Upper lobe of left lung (tissue), 6 donors: Measurements from ENCODE around the gene PLPP1. TPM values are rescaled to one million over a fixed set of nuclear protein-coding genes. Genes with fewer than 3 reads are reported as not detected.

ENCODE experiments used
- ATAC-seq, 2 donors: fragments of 200-7000 bp; cut with Tn5 transposase; one replicate each; pipeline ENCODE4 v1.9.1; 2022; ENCODE audit warnings: mild to moderate bottlenecking in 2 of 2, moderate library complexity in 2 of 2; ENCODE audit not compliant: low FRiP score in 2 of 2
- DNase-seq, 2 donors: peaks; one replicate each; pipeline ENCODE4 v3.0.0-alpha.2; 2019 to 2020
- H3K27ac ChIP-seq, 4 donors: fragments of 200-600 bp; sonication (generic); one replicate each; pipeline ENCODE4 v1.5.1; 2016 to 2019
- H3K27me3 ChIP-seq, 4 donors: fragments of 200-600 bp; sonication (generic); one replicate each; pipeline ENCODE4 v1.5.1; 2017 to 2019
- H3K36me3 ChIP-seq, 4 donors: fragments of 200-600 bp; sonication (generic); one replicate each; pipeline ENCODE4 v1.5.1; 2016 to 2019
- H3K4me1 ChIP-seq, 4 donors: fragments of 200-600 bp; sonication (generic); one replicate each; pipeline ENCODE4 v1.5.1; 2018 to 2019
- H3K4me3 ChIP-seq, 4 donors: fragments of 200-600 bp; sonication (generic); one replicate each; pipeline ENCODE4 v1.5.1; 2017 to 2019; ENCODE audit warnings: mild to moderate bottlenecking in 2 of 4, moderate library complexity in 1 of 4
- H3K9me3 ChIP-seq, 4 donors: fragments of 200-600 bp; sonication (generic); one replicate each; pipeline ENCODE4 v1.5.1; 2018 to 2019
- CTCF ChIP-seq, 6 experiments: fragments of 450-650 bp in 4 of 6; fragments of 200-600 bp in 2 of 6; sonication (generic) in 2 of 6; IDR thresholded peaks; one replicate each; pipeline ENCODE4 v1.5.1; 2016 to 2019; ENCODE audit warnings: antibody characterized with exemption in 6 of 6
- EP300 ChIP-seq, 4 donors: sonication (generic); formaldehyde crosslinking; IDR thresholded peaks; one replicate each; pipeline ENCODE4 v1.5.1; 2017; ENCODE audit warnings: antibody characterized with exemption in 4 of 4, control low read depth in 2 of 4
- POLR2A ChIP-seq, 4 donors: fragments of 450-650 bp; IDR thresholded peaks; one replicate each; pipeline ENCODE4 v1.5.1; 2016 to 2017; ENCODE audit warnings: antibody characterized with exemption in 4 of 4, mild to moderate bottlenecking in 2 of 4
- POLR2AphosphoS5 ChIP-seq, 2 donors: sonication (generic); formaldehyde crosslinking; IDR thresholded peaks; one replicate each; pipeline ENCODE4 v1.5.1; 2017; ENCODE audit warnings: antibody characterized with exemption in 2 of 2
- WGBS, 2 donors: methylation state at CpG; one replicate each; pipeline ENCODE4 v1.1.5; 2017 to 2018; 5-methylcytosine and 5-hydroxymethylcytosine counted together
- small RNA-seq, 4 donors: library from RNA; depleted of rRNA; stranded (forward); fragments of <200 nt; gene quantifications; one replicate each; pipeline ENCODE3, GENCODE V24; 2016
- total RNA-seq, 6 donors: library from RNA; depleted of rRNA in 4 of 6; stranded (reverse); fragments of >200 nt in 4 of 6; gene quantifications; one replicate each; pipeline versions ENCODE4 v1.1.0 to v1.2.1, GENCODE V29; 2016 to 2021
- donor health status: DM: no; HTN: no; CAD: no; lungs with moderate emphysema.
- donor health status: DM: no; HTN: yes; CAD: no; lungs with severe emphysema.

PLPP1 gene
- total RNA-seq, 6 donors from 2014 or later: 21.0 to 125 (median 65.6) TPM

GRCh38 chr5:55385227-55385626 lies 149.5 kb downstream of the PLPP1 start:
- Histone ChIP-seq H3K27me3 (no peaks in the 10 kb centered on the region), H3K27ac (no peak overlapping the region), H3K4me1 (no peaks in the 10 kb centered on the region), H3K4me3 (no peak overlapping the region), H3K36me3 (peaks cover 0 to 55% (median 6%) of the 10 kb centered on the region in 4 donors), H3K9me3 (peaks cover 5 to 13% (median 8%) of the 10 kb centered on the region in 4 donors)
- TF ChIP-seq CTCF (IDR thresholded peaks at IDR 0.05) (no peak), POLR2AphosphoS5 (IDR thresholded peaks at IDR 0.05) (no peak), POLR2A (IDR thresholded peaks at IDR 0.05) (no peak), EP300 (IDR thresholded peaks at IDR 0.05) (no peak)
- 100% methylated on average over 1 of the region's 1 CpG for WGBS, 2 donors
- ATAC-seq (no peak), DNase-seq (no peak)

- peaks cover 5 to 56% (median 11%) of the 10 kb centered on the region in 4 donors for H3K36me3 ChIP-seq
- DNase-seq (no peak), ATAC-seq (no peak)
- no peak overlapping the region for H3K4me3 ChIP-seq
- no peak for TF ChIP-seq POLR2AphosphoS5 (IDR thresholded peaks at IDR 0.05)
- TF ChIP-seq POLR2A (IDR thresholded peaks at IDR 0.05): no peak
- TF ChIP-seq EP300 (IDR thresholded peaks at IDR 0.05): no peak
- no peak for TF ChIP-seq CTCF (IDR thresholded peaks at IDR 0.05)
- H3K9me3 ChIP-seq: peaks cover 5 to 13% (median 8%) of the 10 kb centered on the region in 4 donors
- WGBS, 2 donors: 90 to 94% methylated on average over 2 of the region's 2 CpGs
- H3K27me3 ChIP-seq: no peaks in the 10 kb centered on the region
- H3K27ac ChIP-seq: no peak overlapping the region
- no peaks in the 10 kb centered on the region for H3K4me1 ChIP-seq
Observed at GRCh38 chr5:55384072-55384471, 150.7 kb downstream of the PLPP1 start.

GRCh38 chr5:55383254-55383653 lies 151.5 kb downstream of the PLPP1 start:
- no peaks in the 10 kb centered on the region for H3K4me1 ChIP-seq
- no peak for ATAC-seq
- peaks cover 6 to 57% (median 11%) of the 10 kb centered on the region in 4 donors for H3K36me3 ChIP-seq
- no peak overlapping the region for H3K4me3 ChIP-seq
- H3K9me3 ChIP-seq: peaks cover 5 to 13% (median 8%) of the 10 kb centered on the region in 4 donors
- H3K27me3 ChIP-seq: no peaks in the 10 kb centered on the region
- TF ChIP-seq POLR2A (IDR thresholded peaks at IDR 0.05) (no peak), CTCF (IDR thresholded peaks at IDR 0.05) (no peak), EP300 (IDR thresholded peaks at IDR 0.05) (no peak), POLR2AphosphoS5 (IDR thresholded peaks at IDR 0.05) (no peak)
- H3K27ac ChIP-seq: no peak overlapping the region
- DNase-seq: no peak

DNA sequence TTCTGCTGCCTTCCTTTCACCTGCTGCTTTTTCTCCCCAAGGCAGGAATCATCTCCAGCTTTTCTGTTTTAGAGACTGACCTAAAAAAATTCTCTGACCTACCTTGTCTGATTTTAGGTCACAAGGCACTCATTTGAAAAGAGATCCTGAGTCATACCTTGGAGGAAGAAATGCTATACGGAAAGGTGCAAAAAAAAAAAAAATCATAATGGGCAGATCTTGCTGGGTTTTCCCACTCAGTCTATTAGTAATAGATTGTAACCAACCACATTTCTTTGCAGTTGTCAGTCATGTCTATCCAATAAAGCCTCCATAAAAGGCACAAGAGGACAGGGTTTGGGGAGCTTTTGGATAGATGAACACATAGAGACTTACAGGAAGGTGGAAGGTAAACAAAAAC lies 157.0 kb downstream of the PLPP1 start:
- Histone ChIP-seq H3K36me3 (peaks cover 6 to 62% (median 11%) of the 10 kb centered on the region in 4 donors), H3K4me3 (no peak overlapping the region), H3K9me3 (peaks cover 0 to 3% (median 2%) of the 10 kb centered on the region in 4 donors), H3K27me3 (no peaks in the 10 kb centered on the region), H3K4me1 (no peaks in the 10 kb centered on the region), H3K27ac (no peak overlapping the region)
- no peak for TF ChIP-seq CTCF (IDR thresholded peaks at IDR 0.05)
- TF ChIP-seq POLR2A (IDR thresholded peaks at IDR 0.05): no peak
- no peak for TF ChIP-seq EP300 (IDR thresholded peaks at IDR 0.05)
- no peak for TF ChIP-seq POLR2AphosphoS5 (IDR thresholded peaks at IDR 0.05)
- WGBS, 2 donors: 83 to 88% methylated on average over 1 of the region's 1 CpG
- no peak for DNase-seq
- ATAC-seq: no peak

Small RNAs within 50 kb of the gene (small RNA-seq; reads per million reads assigned to genes)
- gene MIR5687: 0 reads per million in 4 donors

Other genes with a start within 250 kb of the PLPP1 start
- gene DHX29, start 227.3 kb downstream of the PLPP1 start, total RNA-seq: 10 to 100 TPM; 19.5 to 36.7 (median 24.1) TPM
- gene MTREX, start 227.0 kb downstream of the PLPP1 start, total RNA-seq: 100 to 1,000 TPM in 2 of 6 donors, 10 to 100 TPM in 4; 44.1 to 179 (median 61.6) TPM
- 10 to 100 TPM; 14.4 to 41.9 (median 19.9) TPM for gene SLC38A9, start 177.4 kb upstream of the PLPP1 start, total RNA-seq
- gene DDX4, start 203.1 kb upstream of the PLPP1 start, total RNA-seq: not detected